Measurements from ENCODE around the gene ZFR2.

DNA sequence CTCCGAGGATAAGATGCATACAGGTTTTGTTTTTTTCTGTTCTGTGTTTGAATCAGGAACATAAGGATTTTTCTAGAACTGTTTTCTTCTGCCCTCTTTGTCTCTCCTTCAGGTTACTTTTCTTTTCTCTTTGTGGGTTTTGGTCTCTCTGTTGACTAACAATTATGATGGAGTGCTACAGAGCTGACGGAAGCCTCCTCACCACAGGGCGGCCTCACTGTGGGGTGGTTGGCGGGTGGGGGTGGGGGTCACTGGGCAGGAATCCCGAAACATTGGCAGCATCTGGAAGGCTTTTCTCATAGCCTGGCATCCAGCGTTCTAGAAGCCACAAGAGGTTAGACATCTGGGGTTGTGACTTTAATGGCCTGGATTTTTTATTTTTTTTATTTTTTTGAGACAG, 70.7 kb downstream of the ZFR2 start:
- TF ChIP-seq, protein P1, sequence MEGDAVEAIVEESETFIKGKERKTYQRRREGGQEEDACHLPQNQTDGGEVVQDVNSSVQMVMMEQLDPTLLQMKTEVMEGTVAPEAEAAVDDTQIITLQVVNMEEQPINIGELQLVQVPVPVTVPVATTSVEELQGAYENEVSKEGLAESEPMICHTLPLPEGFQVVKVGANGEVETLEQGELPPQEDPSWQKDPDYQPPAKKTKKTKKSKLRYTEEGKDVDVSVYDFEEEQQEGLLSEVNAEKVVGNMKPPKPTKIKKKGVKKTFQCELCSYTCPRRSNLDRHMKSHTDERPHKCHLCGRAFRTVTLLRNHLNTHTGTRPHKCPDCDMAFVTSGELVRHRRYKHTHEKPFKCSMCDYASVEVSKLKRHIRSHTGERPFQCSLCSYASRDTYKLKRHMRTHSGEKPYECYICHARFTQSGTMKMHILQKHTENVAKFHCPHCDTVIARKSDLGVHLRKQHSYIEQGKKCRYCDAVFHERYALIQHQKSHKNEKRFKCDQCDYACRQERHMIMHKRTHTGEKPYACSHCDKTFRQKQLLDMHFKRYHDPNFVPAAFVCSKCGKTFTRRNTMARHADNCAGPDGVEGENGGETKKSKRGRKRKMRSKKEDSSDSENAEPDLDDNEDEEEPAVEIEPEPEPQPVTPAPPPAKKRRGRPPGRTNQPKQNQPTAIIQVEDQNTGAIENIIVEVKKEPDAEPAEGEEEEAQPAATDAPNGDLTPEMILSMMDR (conservative IDR thresholded peaks at IDR 0.05; ENCODE audit: low read depth, low read length), result no peak
- no peak for TF ChIP-seq EZH2 (IDR thresholded peaks at IDR 0.05; ENCODE audit: borderline replicate concordance, low read depth, low read length, poor library complexity, severe bottlenecking)
